ENCODE measurements around the gene RASGRF2.

DNA sequence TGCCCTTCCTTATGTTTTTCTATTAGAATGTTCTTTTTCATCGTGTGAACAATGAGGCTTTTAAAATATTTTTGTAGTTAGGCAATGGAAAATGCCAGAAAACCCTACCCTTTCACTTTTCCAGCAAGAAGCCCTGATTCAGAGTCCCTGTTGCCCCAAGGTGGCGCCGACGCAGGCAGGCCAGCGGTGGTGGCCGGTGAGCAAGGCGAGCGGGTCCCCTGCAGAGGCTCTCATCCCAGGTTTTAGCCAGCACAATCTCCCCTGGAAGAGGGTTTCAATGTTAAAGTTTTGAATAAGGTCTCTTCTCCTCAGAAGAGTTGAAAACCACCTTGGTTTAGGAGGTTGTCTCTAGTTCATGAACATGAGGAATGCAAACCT is 232.2 kb downstream of the RASGRF2 start:
- TF ChIP-seq, protein P1, sequence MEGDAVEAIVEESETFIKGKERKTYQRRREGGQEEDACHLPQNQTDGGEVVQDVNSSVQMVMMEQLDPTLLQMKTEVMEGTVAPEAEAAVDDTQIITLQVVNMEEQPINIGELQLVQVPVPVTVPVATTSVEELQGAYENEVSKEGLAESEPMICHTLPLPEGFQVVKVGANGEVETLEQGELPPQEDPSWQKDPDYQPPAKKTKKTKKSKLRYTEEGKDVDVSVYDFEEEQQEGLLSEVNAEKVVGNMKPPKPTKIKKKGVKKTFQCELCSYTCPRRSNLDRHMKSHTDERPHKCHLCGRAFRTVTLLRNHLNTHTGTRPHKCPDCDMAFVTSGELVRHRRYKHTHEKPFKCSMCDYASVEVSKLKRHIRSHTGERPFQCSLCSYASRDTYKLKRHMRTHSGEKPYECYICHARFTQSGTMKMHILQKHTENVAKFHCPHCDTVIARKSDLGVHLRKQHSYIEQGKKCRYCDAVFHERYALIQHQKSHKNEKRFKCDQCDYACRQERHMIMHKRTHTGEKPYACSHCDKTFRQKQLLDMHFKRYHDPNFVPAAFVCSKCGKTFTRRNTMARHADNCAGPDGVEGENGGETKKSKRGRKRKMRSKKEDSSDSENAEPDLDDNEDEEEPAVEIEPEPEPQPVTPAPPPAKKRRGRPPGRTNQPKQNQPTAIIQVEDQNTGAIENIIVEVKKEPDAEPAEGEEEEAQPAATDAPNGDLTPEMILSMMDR (IDR thresholded peaks at IDR 0.05), result no peak
- TF ChIP-seq POLR2A (IDR thresholded peaks at IDR 0.05), result no peak
